Keratinocyte (primary cell): ENCODE data around the gene DPP9. TPM values are rescaled to one million over a fixed set of nuclear protein-coding genes. Genes with fewer than 3 reads are reported as not detected.

ENCODE experiments used
- DNase-seq: peaks from one replicate; pipeline ENCODE4 v3.0.0-alpha.2; 2011; ENCODE audit warnings: low read depth, missing footprints, low spot score
- FAIRE-seq: peaks from 2 replicates; lab custom pipeline; 2011; peaks lifted over from hg19 to GRCh38; lab: Jason Lieb, UNC
- H2AFZ ChIP-seq: 2 replicates; pipeline ENCODE4 v1.6.0; 2012; ENCODE audit warnings: low read length, control low read depth, inconsistent platforms; ENCODE audit not compliant: control insufficient read depth
- H3K27ac ChIP-seq: 2 replicates; pipeline ENCODE4 v1.5.1; 2011; ENCODE audit warnings: low read length; ENCODE audit not compliant: control insufficient read depth, insufficient read depth
- H3K27me3 ChIP-seq: 3 replicates; pipeline ENCODE4 v1.6.0; 2011; ENCODE audit warnings: low read length; ENCODE audit not compliant: control insufficient read depth, insufficient read depth; ENCODE audit errors: extremely low read depth
- H3K36me3 ChIP-seq, 2 experiments: 2 replicates in 1 of 2; 3 replicates in 1 of 2; pipeline ENCODE4 v1.5.1; 2011; ENCODE audit warnings: low read length in 2 of 2, mild to moderate bottlenecking in 1 of 2; ENCODE audit not compliant: control insufficient read depth in 2 of 2, insufficient read depth in 2 of 2; ENCODE audit errors: extremely low read depth in 1 of 2
- H3K4me1 ChIP-seq: 3 replicates; pipeline ENCODE4 v1.5.1; 2011; ENCODE audit warnings: low read length; ENCODE audit not compliant: control insufficient read depth, insufficient read depth; ENCODE audit errors: extremely low read depth
- H3K4me2 ChIP-seq: 3 replicates; pipeline ENCODE4 v1.6.0; 2011; ENCODE audit warnings: low read depth, low read length; ENCODE audit not compliant: control insufficient read depth, insufficient read depth; ENCODE audit errors: extremely low read depth
- H3K4me3 ChIP-seq, 3 experiments: fragments of 200-600 bp in 1 of 3; sonication (generic) in 1 of 3; 2 replicates in 2 of 3; 3 replicates in 1 of 3; pipeline ENCODE4 v1.5.1; 2011 to 2016; ENCODE audit warnings: low read length in 3 of 3, mild to moderate bottlenecking in 3 of 3, control low read depth in 2 of 3, inconsistent platforms in 1 of 3, low read depth in 1 of 3, mixed read lengths in 1 of 3, mixed run types in 1 of 3, moderate library complexity in 1 of 3; ENCODE audit not compliant: control insufficient read depth in 2 of 3, insufficient read depth in 2 of 3; ENCODE audit errors: extremely low read depth in 1 of 3
- H3K79me2 ChIP-seq: 2 replicates; pipeline ENCODE4 v1.6.0; 2012; ENCODE audit warnings: low read length; ENCODE audit not compliant: control insufficient read depth, insufficient read depth
- H3K9ac ChIP-seq: 3 replicates; pipeline ENCODE4 v1.6.0; 2011; ENCODE audit warnings: low read length; ENCODE audit not compliant: control insufficient read depth, insufficient read depth; ENCODE audit errors: extremely low read depth
- H3K9me1 ChIP-seq: 3 replicates; pipeline ENCODE4 v1.6.0; 2011; ENCODE audit warnings: low read length; ENCODE audit not compliant: control insufficient read depth, insufficient read depth; ENCODE audit errors: extremely low read depth
- H3K9me3 ChIP-seq: 2 replicates; pipeline ENCODE4 v1.5.1; 2012; ENCODE audit warnings: low read depth, low read length; ENCODE audit not compliant: control insufficient read depth
- H4K20me1 ChIP-seq: 3 replicates; pipeline ENCODE4 v1.6.0; 2011; ENCODE audit warnings: low read length; ENCODE audit not compliant: control insufficient read depth, insufficient read depth; ENCODE audit errors: extremely low read depth
- EZH2 ChIP-seq: IDR thresholded peaks from one replicate; pipeline ENCODE4 v1.6.1; 2012; ENCODE audit warnings: inconsistent platforms, mild to moderate bottlenecking, low read length, moderate library complexity
- dilution Hi-C: fragments of 300-500 bp; cut with MboI; formaldehyde crosslinking; loops from one replicate; pipeline ENCODE4 v1.7.0; 2020; ENCODE audit warnings: low sequenced_read_pairs; ENCODE audit not compliant: extremely low pct_ligation_motif_present
- polyA plus RNA-seq, 5 experiments: library from polyadenylated mRNA; depleted of rRNA in 3 of 5; stranded (reverse) in 3 of 5; stranded (forward) in 1 of 5; unstranded in 1 of 5; fragments of >200 nt; gene quantifications; 1 replicate in 1 of 5; 2 replicates in 3 of 5; 3 replicates in 1 of 5; pipeline versions ENCODE4 v1.2.1 to v1.2.3, GENCODE V29; 2011 to 2012; ENCODE audit warnings: missing spikeins in 2 of 5, low read depth in 1 of 5, low replicate concordance in 1 of 5
- TF ChIP-seq, protein P1 (sequence below), 3 experiments: IDR thresholded peaks in 1 of 3; conservative IDR thresholded peaks in 1 of 3; optimal IDR thresholded peaks in 1 of 3; 2 replicates in 2 of 3; 3 replicates in 1 of 3; pipeline versions ENCODE3 to v1.5.1; 2011; ENCODE audit warnings: low read length in 3 of 3, mild to moderate bottlenecking in 3 of 3, moderate library complexity in 2 of 3, control low read depth in 1 of 3, inconsistent platforms in 1 of 3; ENCODE audit not compliant: insufficient read depth in 2 of 3; ENCODE audit errors: extremely low read depth in 1 of 3

The DPP9 gene
- polyA plus RNA-seq, 1 donor (not counting 4 experiments of a cell fraction or from before 2014, with no cell fraction given) = 19.2 TPM

GRCh38 chr19:4640247-4641000 lies 83.2 kb downstream of the DPP9 start:
- DNase-seq (no peak), FAIRE-seq (no peak)
- no peak overlapping the region for H2AFZ ChIP-seq
- peak overlapping the region; percentile 70 to 98 (median 89) for H3K4me3 ChIP-seq
- no peaks in the 10 kb centered on the region for H3K9me3 ChIP-seq
- no peaks in the 10 kb centered on the region for H3K9me1 ChIP-seq
- H3K4me1 ChIP-seq = peaks cover 33% of the 10 kb centered on the region
- H3K9ac ChIP-seq = peak overlapping the region; percentile 81
- peak overlapping the region; percentile 98 for H3K4me2 ChIP-seq
- H4K20me1 ChIP-seq = no peaks in the 10 kb centered on the region
- H3K27ac ChIP-seq = peak overlapping the region; percentile 64
- no peaks in the 10 kb centered on the region for H3K36me3 ChIP-seq
- dilution Hi-C loops = no loop called here
- TF ChIP-seq EZH2 = no peak
- TF ChIP-seq, protein P1, sequence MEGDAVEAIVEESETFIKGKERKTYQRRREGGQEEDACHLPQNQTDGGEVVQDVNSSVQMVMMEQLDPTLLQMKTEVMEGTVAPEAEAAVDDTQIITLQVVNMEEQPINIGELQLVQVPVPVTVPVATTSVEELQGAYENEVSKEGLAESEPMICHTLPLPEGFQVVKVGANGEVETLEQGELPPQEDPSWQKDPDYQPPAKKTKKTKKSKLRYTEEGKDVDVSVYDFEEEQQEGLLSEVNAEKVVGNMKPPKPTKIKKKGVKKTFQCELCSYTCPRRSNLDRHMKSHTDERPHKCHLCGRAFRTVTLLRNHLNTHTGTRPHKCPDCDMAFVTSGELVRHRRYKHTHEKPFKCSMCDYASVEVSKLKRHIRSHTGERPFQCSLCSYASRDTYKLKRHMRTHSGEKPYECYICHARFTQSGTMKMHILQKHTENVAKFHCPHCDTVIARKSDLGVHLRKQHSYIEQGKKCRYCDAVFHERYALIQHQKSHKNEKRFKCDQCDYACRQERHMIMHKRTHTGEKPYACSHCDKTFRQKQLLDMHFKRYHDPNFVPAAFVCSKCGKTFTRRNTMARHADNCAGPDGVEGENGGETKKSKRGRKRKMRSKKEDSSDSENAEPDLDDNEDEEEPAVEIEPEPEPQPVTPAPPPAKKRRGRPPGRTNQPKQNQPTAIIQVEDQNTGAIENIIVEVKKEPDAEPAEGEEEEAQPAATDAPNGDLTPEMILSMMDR (optimal IDR thresholded peaks at IDR 0.05 in 1 of 3, IDR thresholded peaks at IDR 0.05 in 1 of 3, conservative IDR thresholded peaks at IDR 0.05 in 1 of 3; ENCODE audit: extremely low read depth in 1 of 3, insufficient read depth in 2 of 3, low read length in 3 of 3) = no peak
- no peaks in the 10 kb centered on the region for H3K27me3 ChIP-seq
- peaks cover 19% of the 10 kb centered on the region for H3K79me2 ChIP-seq

DNA sequence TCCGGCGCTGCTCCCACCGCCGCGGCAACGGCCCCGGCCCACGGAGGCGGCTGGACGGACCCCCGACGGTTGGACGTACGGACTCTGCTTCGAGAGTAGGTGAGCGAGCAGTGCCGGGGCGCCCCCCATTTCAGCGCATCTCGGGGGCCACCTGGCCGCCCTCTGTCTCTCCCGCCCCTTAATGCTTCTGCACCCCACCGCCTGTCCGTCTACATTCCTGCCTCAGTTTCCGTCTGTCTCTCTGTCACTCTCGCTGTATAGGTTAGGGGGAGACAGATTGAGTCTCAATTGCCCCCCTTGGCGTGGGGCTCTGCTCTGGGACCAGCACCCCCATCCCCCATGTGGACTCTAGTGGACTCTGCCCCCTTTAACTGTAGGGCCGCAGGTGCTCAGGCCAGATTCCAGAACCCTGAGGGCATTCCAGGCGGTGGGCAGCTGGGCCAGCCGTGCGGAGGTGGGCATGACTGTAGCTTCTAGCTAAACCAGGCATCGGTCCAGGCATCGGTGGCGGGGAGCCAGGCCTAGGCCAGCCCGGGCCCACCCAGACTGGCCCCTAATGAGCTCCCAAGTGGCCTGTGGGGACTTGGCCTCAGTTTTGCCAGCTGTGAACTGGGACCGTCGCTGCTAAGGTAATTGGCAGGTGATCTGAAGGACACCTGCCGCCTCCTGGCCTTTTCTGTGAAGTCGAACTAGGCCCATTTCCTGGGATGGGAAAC lies 84.0 kb downstream of the DPP9 start:
- FAIRE-seq (no peak), DNase-seq (no peak)
- Histone ChIP-seq H2AFZ (peak overlapping the region; percentile 74), H3K27ac (peak overlapping the region; percentile 64), H3K4me1 (peaks cover 39% of the 10 kb centered on the region), H3K9me3 (no peaks in the 10 kb centered on the region), H3K79me2 (peaks cover 19% of the 10 kb centered on the region), H3K9ac (peak overlapping the region; percentile 81), H3K36me3 (no peaks in the 10 kb centered on the region), H3K9me1 (no peaks in the 10 kb centered on the region), H3K27me3 (no peaks in the 10 kb centered on the region), H4K20me1 (no peaks in the 10 kb centered on the region), H3K4me2 (peak overlapping the region; percentile 98), H3K4me3 (peak overlapping the region; percentile 70 to 98 (median 89))
- TF ChIP-seq, protein P1 (optimal IDR thresholded peaks at IDR 0.05 in 1 of 3, IDR thresholded peaks at IDR 0.05 in 1 of 3, conservative IDR thresholded peaks at IDR 0.05 in 1 of 3; ENCODE audit: extremely low read depth in 1 of 3, insufficient read depth in 2 of 3, low read length in 3 of 3) = no peak
- no peak for TF ChIP-seq EZH2
- dilution Hi-C loops = no loop called here
